Cardiac muscle cell (in vitro differentiated cells and primary cell): ENCODE results near the gene BNC2. TPM values are rescaled to one million over a fixed set of nuclear protein-coding genes. Genes with fewer than 3 reads are reported as not detected.

ENCODE experiments used
- DNase-seq, 2 donors: peaks; one replicate each; pipeline versions ENCODE4 v3.0.0 to v3.0.0-alpha.2; 2010 to 2017; ENCODE audit warnings: low read depth in 1 of 2, low spot score in 1 of 2
- H3K27ac ChIP-seq: fragments of 200-600 bp; sonication (generic); 2 replicates; pipeline ENCODE4 v1.5.1; 2016
- H3K27me3 ChIP-seq: fragments of 200-600 bp; sonication (generic); 2 replicates; pipeline ENCODE4 v1.6.0; 2016; ENCODE audit warnings: control low read depth
- H3K36me3 ChIP-seq: fragments of 200-600 bp; sonication (generic); 2 replicates; pipeline ENCODE4 v1.5.1; 2016; ENCODE audit warnings: control low read depth
- H3K4me1 ChIP-seq: fragments of 200-600 bp; sonication (generic); 2 replicates; pipeline ENCODE4 v1.8.1; 2017; ENCODE audit warnings: low read depth, mild to moderate bottlenecking, mixed run types
- H3K4me3 ChIP-seq: fragments of 200-600 bp; sonication (generic); 2 replicates; pipeline ENCODE4 v1.5.1; 2016; ENCODE audit warnings: mild to moderate bottlenecking
- H3K9me3 ChIP-seq: fragments of 200-600 bp; sonication (generic); 2 replicates; pipeline ENCODE4 v1.5.1; 2017; ENCODE audit warnings: low read depth, mild to moderate bottlenecking, control low read depth
- CTCF ChIP-seq: IDR thresholded peaks from 2 replicates; pipeline ENCODE4 v1.5.1; 2012; ENCODE audit warnings: low read depth, mild to moderate bottlenecking, low read length
- polyA plus RNA-seq: library from polyadenylated mRNA; unstranded; fragments of >200 nt; fragmentation: Nextera tagmentation; extraction: Ambion mirVana; gene quantifications from 2 replicates; pipeline ENCODE4 v1.2.1, GENCODE V29; 2016
- total RNA-seq: library from RNA; depleted of rRNA; stranded (reverse); fragments of >200 nt; gene quantifications from 2 replicates; pipeline ENCODE4 v1.2.3, GENCODE V29; 2016

Gene BNC2
- total and polyA plus RNA-seq, 2 experiments from 2014 or later: 0.54 to 0.55 TPM

GRCh38 chr9:16867576-16868311, 2.7 kb downstream of the BNC2 start:
- no peaks in the 10 kb centered on the region for H3K36me3 ChIP-seq
- DNase-seq: peak in 1 of 2 donors; percentile 85
- peaks cover 11% of the 10 kb centered on the region for H3K4me1 ChIP-seq
- H3K9me3 ChIP-seq: no peaks in the 10 kb centered on the region
- TF ChIP-seq CTCF: no peak
- H3K4me3 ChIP-seq: no peak overlapping the region
- no peak overlapping the region for H3K27ac ChIP-seq
- H3K27me3 ChIP-seq: peaks cover 89% of the 10 kb centered on the region

- no peaks in the 10 kb centered on the region for H3K9me3 ChIP-seq
- peaks cover 84% of the 10 kb centered on the region for H3K27me3 ChIP-seq
- no peaks in the 10 kb centered on the region for H3K36me3 ChIP-seq
- H3K4me3 ChIP-seq: no peak overlapping the region
- H3K4me1 ChIP-seq: peaks cover 11% of the 10 kb centered on the region
- no peak for TF ChIP-seq CTCF
- no peak overlapping the region for H3K27ac ChIP-seq
- DNase-seq: peak in 1 of 2 donors; percentile 49
These were observed 3.9 kb downstream of the BNC2 start for GRCh38 chr9:16866587-16866986.

GRCh38 chr9:16864649-16865434, 5.6 kb downstream of the BNC2 start:
- Histone ChIP-seq H3K4me1 (peaks cover 6% of the 10 kb centered on the region), H3K4me3 (no peak overlapping the region), H3K27me3 (peaks cover 70% of the 10 kb centered on the region), H3K27ac (no peak overlapping the region), H3K36me3 (no peaks in the 10 kb centered on the region), H3K9me3 (no peaks in the 10 kb centered on the region)
- TF ChIP-seq CTCF: no peak
- peak in 1 of 2 donors; percentile 50 for DNase-seq

GRCh38 chr9:16848179-16848578, 22.3 kb downstream of the BNC2 start:
- Histone ChIP-seq H3K36me3 (no peaks in the 10 kb centered on the region), H3K9me3 (no peaks in the 10 kb centered on the region), H3K27me3 (peaks cover 41% of the 10 kb centered on the region), H3K4me3 (no peak overlapping the region), H3K4me1 (no peaks in the 10 kb centered on the region), H3K27ac (no peak overlapping the region)
- DNase-seq: no peak
- no peak for TF ChIP-seq CTCF

GRCh38 chr9:16846986-16847385, 23.5 kb downstream of the BNC2 start:
- no peak for DNase-seq
- Histone ChIP-seq H3K36me3 (no peaks in the 10 kb centered on the region), H3K27me3 (peaks cover 36% of the 10 kb centered on the region), H3K4me3 (no peak overlapping the region), H3K27ac (no peak overlapping the region), H3K4me1 (no peaks in the 10 kb centered on the region), H3K9me3 (no peaks in the 10 kb centered on the region)
- no peak for TF ChIP-seq CTCF
